ENCODE results near the gene ACY1.

The ACY1 gene

GRCh38 chr3:52007291-52007690 lies 24.0 kb downstream of the ACY1 start:
- no peak for DNase-seq

GRCh38 chr3:52010431-52010830 lies 27.1 kb downstream of the ACY1 start:
- DNase-seq: no peak

GRCh38 chr3:52012699-52013098 lies 29.4 kb downstream of the ACY1 start:
- DNase-seq: no peak

- no peak for DNase-seq
Observed at GRCh38 chr3:52013802-52014598, 30.7 kb downstream of the ACY1 start.

GRCh38 chr3:52014613-52015012 lies 31.3 kb downstream of the ACY1 start:
- no peak for DNase-seq

GRCh38 chr3:52015438-52016228 lies 32.3 kb downstream of the ACY1 start:
- no peak for DNase-seq

- no peak for DNase-seq
Observed at GRCh38 chr3:52017586-52017985, 34.3 kb downstream of the ACY1 start.

GRCh38 chr3:52018319-52019000 lies 35.1 kb downstream of the ACY1 start:
- no peak for DNase-seq

GRCh38 chr3:52019352-52020080 lies 36.2 kb downstream of the ACY1 start:
- no peak for DNase-seq

- DNase-seq: no peak
Observed at GRCh38 chr3:52020796-52021195, 37.5 kb downstream of the ACY1 start.

GRCh38 chr3:52021489-52022268 lies 38.3 kb downstream of the ACY1 start:
- no peak for DNase-seq

- no peak for DNase-seq
Observed at GRCh38 chr3:52022323-52023100, 39.2 kb downstream of the ACY1 start.

GRCh38 chr3:52023101-52023770 lies 39.9 kb downstream of the ACY1 start:
- no peak for DNase-seq

GRCh38 chr3:52023860-52024764 lies 40.8 kb downstream of the ACY1 start:
- no peak for DNase-seq

- DNase-seq: no peak
Observed at GRCh38 chr3:52024765-52025452, 41.6 kb downstream of the ACY1 start.

GRCh38 chr3:52025453-52025852 lies 42.1 kb downstream of the ACY1 start:
- DNase-seq: no peak

GRCh38 chr3:52026041-52026440 lies 42.7 kb downstream of the ACY1 start:
- no peak for DNase-seq

GRCh38 chr3:52028572-52028971 lies 45.2 kb downstream of the ACY1 start:
- no peak for DNase-seq

- DNase-seq: no peak
Observed at GRCh38 chr3:52029053-52029452, 45.7 kb downstream of the ACY1 start.

Measured in T-helper 9 cell (primary cell).